GM18868 (cell line): ENCODE results near the gene SGMS1.

ENCODE experiments used
- ATAC-seq: cut with Tn5 transposase; IDR thresholded peaks from one replicate; pipeline ENCODE4 v1.9.1; 2021; ENCODE audit warnings: mild to moderate bottlenecking, moderate library complexity; ENCODE audit not compliant: unreplicated experiment

SGMS1 gene

GRCh38 chr10:50636618-50637579 lies 13.1 kb upstream of the SGMS1 start:
- ATAC-seq: peak; percentile 92

GRCh38 chr10:50635286-50635685 lies 11.5 kb upstream of the SGMS1 start:
- no peak for ATAC-seq

DNA sequence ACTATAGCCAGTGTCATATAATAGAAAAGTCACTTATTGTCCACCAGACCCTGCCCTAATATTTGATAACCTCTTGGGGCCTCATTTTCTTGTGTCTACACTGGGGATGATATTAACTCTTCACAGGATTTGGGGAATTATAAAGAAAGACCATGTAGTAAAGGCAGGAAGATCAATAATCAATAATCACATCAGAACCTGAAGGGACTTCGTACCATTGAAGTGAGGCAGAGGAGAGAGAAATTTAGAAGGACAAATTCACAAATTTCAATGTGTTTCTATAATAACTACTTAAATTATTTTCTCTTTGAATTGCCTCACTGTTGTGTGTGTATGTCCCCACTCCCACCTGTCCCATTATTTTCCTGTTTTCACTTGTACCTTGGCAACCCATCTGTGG lies 10.7 kb upstream of the SGMS1 start:
- ATAC-seq: no peak

DNA sequence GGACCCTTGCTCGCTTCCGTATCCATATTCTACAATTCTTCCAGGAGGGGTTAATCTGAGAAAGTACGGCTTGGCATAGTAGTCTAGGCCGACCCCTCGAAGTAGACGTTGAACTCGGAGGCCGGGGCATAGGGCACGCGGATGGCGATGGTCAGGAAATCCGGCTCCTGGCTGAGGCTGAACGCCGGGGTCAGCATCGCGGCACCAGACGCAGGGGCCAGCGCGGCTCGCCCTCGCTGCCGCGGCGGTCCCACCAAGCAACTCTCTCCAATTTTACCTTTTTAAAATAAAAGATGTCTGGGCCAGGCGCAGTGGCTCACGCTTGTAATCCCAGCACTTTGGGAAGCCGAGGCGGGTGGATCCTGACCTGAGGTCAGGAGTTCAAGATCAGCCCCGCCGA lies 7.3 kb upstream of the SGMS1 start:
- no peak for ATAC-seq

DNA sequence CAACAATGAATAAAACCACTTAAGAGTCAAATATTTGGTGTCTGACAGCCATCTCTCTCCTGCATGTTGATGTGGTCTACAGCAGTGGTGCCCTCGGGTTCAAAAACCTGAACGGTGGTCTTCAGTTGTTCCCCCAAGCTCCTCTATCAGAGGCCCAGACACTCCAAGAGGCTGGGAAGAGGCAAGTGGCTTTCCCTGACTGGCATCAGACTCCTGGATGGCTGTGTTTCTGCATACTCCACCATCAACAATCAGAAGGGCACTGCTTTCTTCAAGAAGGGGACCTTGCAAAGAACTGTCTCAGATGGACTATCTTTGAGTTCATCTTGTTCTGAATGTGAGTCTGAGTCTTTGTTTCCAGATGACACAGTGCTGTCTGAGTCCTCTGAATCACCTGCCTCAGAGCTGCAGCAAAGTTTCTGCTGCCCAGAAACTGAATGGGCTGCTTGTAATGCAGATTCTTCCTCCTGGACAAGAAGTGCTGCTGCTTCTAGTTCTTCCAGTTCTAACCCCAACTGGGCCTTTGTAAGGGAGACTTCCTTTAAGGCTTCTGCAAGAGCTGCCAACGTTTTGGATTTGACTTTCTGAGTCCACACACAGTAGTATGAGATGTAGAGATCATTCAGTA lies 5.9 kb upstream of the SGMS1 start:
- no peak for ATAC-seq

- ATAC-seq: no peak
These were observed 4.1 kb upstream of the SGMS1 start for GRCh38 chr10:50627896-50628295.

- no peak for ATAC-seq
These were observed 3.7 kb upstream of the SGMS1 start for GRCh38 chr10:50627443-50627842.

DNA sequence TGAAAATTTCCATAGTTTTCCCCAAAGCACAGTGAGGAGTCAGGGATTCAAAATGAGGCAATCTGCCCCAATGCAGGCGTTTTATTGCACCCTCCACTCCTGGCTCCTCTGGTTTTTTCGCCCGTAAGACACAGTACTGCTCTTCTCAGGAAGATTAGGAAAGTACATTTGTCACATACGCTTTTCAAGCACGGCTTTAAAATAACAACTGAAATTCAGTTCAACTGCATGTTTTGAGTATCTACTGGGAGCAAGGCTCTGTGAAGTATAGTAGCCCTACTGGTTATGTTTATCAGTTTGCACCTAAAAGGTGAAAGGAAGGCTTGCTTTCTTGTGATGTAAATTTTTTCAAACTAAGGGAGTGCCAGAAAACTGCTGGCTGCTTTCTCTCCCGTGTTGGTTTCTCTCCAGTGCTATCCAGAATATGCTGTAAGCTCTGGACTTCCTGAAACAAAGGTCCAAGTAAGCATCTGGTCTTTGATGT lies 1.9 kb upstream of the SGMS1 start:
- no peak for ATAC-seq

- ATAC-seq: peak; percentile 45
These were observed 1.2 kb upstream of the SGMS1 start for GRCh38 chr10:50624866-50625501.

DNA sequence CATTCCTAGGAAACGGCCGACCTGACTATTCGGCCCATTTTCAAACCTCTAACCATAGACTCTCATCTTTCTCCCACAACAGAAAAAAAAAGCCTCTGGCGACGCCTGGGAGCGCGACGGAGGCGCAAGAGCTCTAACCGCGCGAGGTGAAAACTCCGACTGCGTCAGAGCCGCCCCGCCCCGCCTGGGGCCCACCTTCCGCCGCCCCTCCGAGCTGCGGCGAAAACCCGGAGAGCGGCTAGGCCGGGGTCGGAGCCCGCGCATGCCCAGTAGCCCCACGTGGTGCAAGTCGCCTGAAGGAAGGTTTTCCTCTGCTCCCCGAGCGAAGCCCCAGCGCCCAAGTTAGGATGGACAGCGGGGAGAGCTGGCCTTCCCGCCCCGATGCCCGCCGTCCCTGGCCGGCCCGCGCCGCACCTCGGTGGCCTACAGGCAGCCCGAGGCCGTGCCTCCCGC lies 683 bp upstream of the SGMS1 start:
- ATAC-seq: peak; percentile 56

GRCh38 chr10:50622706-50623662 lies 772 bp downstream of the SGMS1 start:
- peak; percentile 2 for ATAC-seq

GRCh38 chr10:50621968-50622705 lies 1.6 kb downstream of the SGMS1 start:
- ATAC-seq: peak; percentile 16

DNA sequence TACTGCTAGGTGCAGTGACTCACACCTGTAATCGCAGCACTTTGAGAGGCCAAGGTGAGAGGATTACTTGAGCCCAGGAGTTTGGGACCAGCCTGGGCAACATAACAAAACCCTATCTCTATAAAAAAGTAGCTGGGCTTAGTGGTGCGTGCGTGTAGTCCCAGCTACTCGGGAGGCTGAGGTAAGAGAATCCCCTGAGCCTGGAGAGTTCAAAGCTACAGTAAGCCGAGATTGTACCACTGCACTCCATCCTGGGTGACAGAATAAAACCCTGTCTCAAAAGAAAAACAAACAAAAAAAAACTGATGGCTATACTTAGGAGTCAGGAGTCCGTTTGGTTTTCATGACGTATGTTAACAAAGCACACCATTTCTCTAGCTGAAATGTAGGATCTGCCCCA lies 2.9 kb downstream of the SGMS1 start:
- ATAC-seq: no peak

GRCh38 chr10:50619882-50620281 lies 3.9 kb downstream of the SGMS1 start:
- no peak for ATAC-seq

DNA sequence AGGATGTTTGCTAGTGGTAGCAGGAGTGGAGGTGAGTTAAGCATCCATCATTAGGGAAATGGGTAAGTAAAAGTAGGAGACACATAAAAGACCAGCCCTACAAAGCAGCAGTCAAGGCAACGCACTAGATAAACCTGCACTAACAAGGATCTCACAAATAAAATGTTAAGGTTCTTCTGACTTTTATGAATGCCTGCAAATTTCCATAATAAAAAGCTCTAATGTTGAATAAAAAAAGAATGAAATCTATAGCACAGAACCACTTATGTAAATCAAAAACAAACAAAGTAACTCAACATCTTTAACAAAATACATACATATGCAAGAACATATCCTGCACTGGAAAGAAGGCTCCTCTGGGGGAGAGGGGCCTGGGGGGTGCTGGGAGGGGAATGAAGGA lies 4.6 kb downstream of the SGMS1 start:
- ATAC-seq: no peak

GRCh38 chr10:50618624-50619023 lies 5.1 kb downstream of the SGMS1 start:
- ATAC-seq: no peak

GRCh38 chr10:50615658-50616057 lies 8.1 kb downstream of the SGMS1 start:
- ATAC-seq: no peak

DNA sequence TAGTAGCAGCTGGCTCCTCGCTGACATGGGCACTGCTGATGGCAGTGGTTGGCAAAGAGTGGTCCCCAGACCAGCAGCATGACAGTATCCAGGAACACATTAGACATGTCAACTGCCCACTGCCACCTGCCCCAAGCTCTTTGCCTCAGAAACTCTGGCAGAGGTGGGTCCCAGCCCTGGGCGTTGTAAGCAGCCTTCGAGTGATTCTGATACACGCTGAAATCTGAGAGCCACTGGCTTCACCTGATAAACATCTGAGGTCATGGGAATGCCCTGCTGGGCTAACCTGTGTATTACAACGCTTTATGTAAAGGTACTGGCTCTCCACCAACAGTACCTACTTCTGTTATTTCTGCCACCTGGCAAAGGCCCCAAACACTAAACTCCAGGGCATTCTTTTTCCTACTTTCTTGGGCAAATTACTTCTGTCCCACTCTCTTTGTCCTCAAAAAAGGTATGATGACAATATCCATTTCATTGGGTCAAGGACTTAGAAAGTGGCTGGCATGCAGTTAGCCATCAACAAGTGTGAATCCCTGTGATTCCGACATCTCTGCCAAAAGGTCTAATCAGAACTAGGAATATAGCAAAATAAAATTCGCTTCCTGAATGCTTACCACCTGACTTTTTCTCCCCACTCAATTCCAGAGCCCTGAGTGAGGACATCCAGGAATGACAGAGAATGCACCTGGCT lies 9.2 kb downstream of the SGMS1 start:
- ATAC-seq: peak; percentile 61
